Myocyte (in vitro differentiated cells): ENCODE results near the gene ZNF318. TPM values are rescaled to one million over a fixed set of nuclear protein-coding genes. Genes with fewer than 3 reads are reported as not detected.
"Not testable (repeated sequence)": the region's sequence is repeated elsewhere in the genome, so short reads cannot be mapped to it uniquely, and the experiment has no call there.

Experiments
- DNase-seq: peaks from one replicate; pipeline ENCODE4 v3.0.0-alpha.2; 2012; ENCODE audit warnings: low read depth
- total RNA-seq: library from RNA; depleted of rRNA; stranded (reverse); fragments of >200 nt; gene quantifications from 2 replicates; pipeline ENCODE4 v1.2.3, GENCODE V29; 2014

Gene ZNF318
- total RNA-seq, 1 donor from 2014 or later: 14.4 TPM

GRCh38 chr6:43347021-43347420 is 22.4 kb downstream of the ZNF318 start:
- DNase-seq: no peak

- not testable (repeated sequence) for DNase-seq
These were observed 23.2 kb downstream of the ZNF318 start for GRCh38 chr6:43346243-43346642.

- no peak for DNase-seq
These were observed 30.3 kb downstream of the ZNF318 start for GRCh38 chr6:43339168-43339567.

GRCh38 chr6:43338243-43338642 is 31.2 kb downstream of the ZNF318 start:
- no peak for DNase-seq

GRCh38 chr6:43336382-43336781 is 33.1 kb downstream of the ZNF318 start:
- peak; percentile 8 for DNase-seq

- no peak for DNase-seq
These were observed 34.0 kb downstream of the ZNF318 start for GRCh38 chr6:43335469-43335868.

GRCh38 chr6:43334466-43335095 is 34.9 kb downstream of the ZNF318 start:
- peak; percentile 92 for DNase-seq

GRCh38 chr6:43331891-43332290 is 37.6 kb downstream of the ZNF318 start:
- DNase-seq: no peak

GRCh38 chr6:43331470-43331869 is 38.0 kb downstream of the ZNF318 start:
- DNase-seq: no peak

GRCh38 chr6:43328528-43328927 is 40.9 kb downstream of the ZNF318 start:
- no peak for DNase-seq

GRCh38 chr6:43325876-43326275 is 43.6 kb downstream of the ZNF318 start:
- DNase-seq: no peak

GRCh38 chr6:43318011-43318410 is 51.4 kb downstream of the ZNF318 start:
- no peak for DNase-seq

- no peak for DNase-seq
These were observed 55.6 kb downstream of the ZNF318 start for GRCh38 chr6:43313813-43314212.

- DNase-seq: no peak
These were observed 57.8 kb downstream of the ZNF318 start for GRCh38 chr6:43311666-43312065.

- no peak for DNase-seq
These were observed 58.8 kb downstream of the ZNF318 start for GRCh38 chr6:43310624-43311023.

GRCh38 chr6:43310134-43310533 is 59.3 kb downstream of the ZNF318 start:
- no peak for DNase-seq

- no peak for DNase-seq
These were observed 60.4 kb downstream of the ZNF318 start for GRCh38 chr6:43308990-43309477.

- no peak for DNase-seq
These were observed 61.1 kb downstream of the ZNF318 start, which contains the start of gene CRIP3 for GRCh38 chr6:43308101-43308989. CRIP3 (minus strand) TSS chr6:43308826; CDS start chr6:43308792, 34 bp downstream.

- no peak for DNase-seq
These were observed 61.9 kb downstream of the ZNF318 start for GRCh38 chr6:43307451-43308100.

- DNase-seq: no peak
These were observed 63.4 kb downstream of the ZNF318 start for GRCh38 chr6:43306086-43306485.

- no peak for DNase-seq
These were observed 64.6 kb downstream of the ZNF318 start for GRCh38 chr6:43304882-43305281.

GRCh38 chr6:43304361-43304760 is 65.1 kb downstream of the ZNF318 start:
- no peak for DNase-seq
